Osteocyte (in vitro differentiated cells): Measurements from ENCODE around the gene PPP2R5E. TPM values are rescaled to one million over a fixed set of nuclear protein-coding genes. Genes with fewer than 3 reads are reported as not detected.
A peak's percentile ranks its signal among the peaks of the same experiment; 100 is the strongest.
"Not testable (repeated sequence)": the region's sequence is repeated elsewhere in the genome, so short reads cannot be mapped to it uniquely, and the experiment has no call there.

Source experiments
- DNase-seq: peaks from one replicate; pipeline ENCODE4 v3.0.0; 2021; ENCODE audit warnings: mixed read lengths; ENCODE audit not compliant: unreplicated experiment; ENCODE audit errors: extremely low spot score
- H3K27ac Mint-ChIP-seq: one replicate; pipeline ENCODE4 v1.8.0; 2021; ENCODE audit warnings: mild to moderate bottlenecking, mixed read lengths; ENCODE audit not compliant: unreplicated experiment
- H3K27me3 Mint-ChIP-seq: one replicate; pipeline ENCODE4 v1.8.0; 2021; ENCODE audit warnings: mixed read lengths; ENCODE audit not compliant: unreplicated experiment
- H3K36me3 Mint-ChIP-seq: one replicate; pipeline ENCODE4 v1.8.0; 2021; ENCODE audit warnings: mixed read lengths; ENCODE audit not compliant: unreplicated experiment
- H3K4me1 Mint-ChIP-seq: one replicate; pipeline ENCODE4 v1.8.0; 2021; ENCODE audit warnings: mixed read lengths; ENCODE audit not compliant: unreplicated experiment
- H3K4me3 Mint-ChIP-seq: one replicate; pipeline ENCODE4 v1.8.0; 2021; ENCODE audit warnings: mild to moderate bottlenecking, moderate library complexity, mixed read lengths; ENCODE audit not compliant: unreplicated experiment
- H3K9me3 Mint-ChIP-seq: one replicate; pipeline ENCODE4 v1.8.0; 2021; ENCODE audit warnings: mixed read lengths; ENCODE audit not compliant: unreplicated experiment
- total RNA-seq: library from RNA; stranded (reverse); gene quantifications from 2 replicates; pipeline ENCODE4 v1.2.1, GENCODE V29; 2021
- TF ChIP-seq, protein P1 (sequence below): fragments of 200-600 bp; sonication (generic); IDR thresholded peaks from 2 replicates; pipeline ENCODE4 v1.5.0; 2021; ENCODE audit warnings: antibody characterized with exemption, mild to moderate bottlenecking, moderate library complexity

The PPP2R5E gene
- total RNA-seq, 1 donor from 2014 or later, result 43.3 TPM

DNA sequence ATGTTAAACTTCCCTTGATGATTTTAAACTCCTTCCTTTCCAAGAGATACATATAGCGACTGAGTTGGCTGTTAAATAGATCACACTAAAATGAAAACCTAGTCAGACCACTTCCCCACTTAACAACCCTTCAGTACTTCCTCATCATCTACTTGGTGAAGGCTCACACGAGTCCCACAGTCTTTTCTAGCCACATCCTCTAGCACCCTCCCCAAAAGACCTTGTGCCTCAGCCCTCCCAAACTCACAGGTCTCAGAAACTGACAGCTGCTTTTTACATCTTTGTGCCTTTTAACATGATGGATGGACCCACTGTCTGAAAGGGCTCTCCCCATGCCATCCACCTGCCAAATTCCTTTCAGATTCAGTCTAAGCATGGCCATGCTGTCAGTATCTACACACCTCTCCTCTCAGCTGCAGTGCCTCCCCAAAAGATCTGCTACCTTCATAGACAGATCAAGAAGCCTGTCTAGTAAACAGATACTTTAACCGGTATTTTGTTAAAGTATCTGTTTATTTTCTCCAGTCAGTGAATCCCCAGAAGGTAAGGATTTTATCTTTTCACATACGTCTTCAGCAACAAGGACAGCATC, 159.3 kb downstream of the PPP2R5E start:
- no peak overlapping the region for H3K4me3 Mint-ChIP-seq
- H3K27ac Mint-ChIP-seq, result no peak overlapping the region
- no peaks in the 10 kb centered on the region for H3K27me3 Mint-ChIP-seq
- no peaks in the 10 kb centered on the region for H3K4me1 Mint-ChIP-seq
- peaks cover 31% of the 10 kb centered on the region for H3K36me3 Mint-ChIP-seq
- no peak for DNase-seq
- H3K9me3 Mint-ChIP-seq, result no peaks in the 10 kb centered on the region
- TF ChIP-seq, protein P1, sequence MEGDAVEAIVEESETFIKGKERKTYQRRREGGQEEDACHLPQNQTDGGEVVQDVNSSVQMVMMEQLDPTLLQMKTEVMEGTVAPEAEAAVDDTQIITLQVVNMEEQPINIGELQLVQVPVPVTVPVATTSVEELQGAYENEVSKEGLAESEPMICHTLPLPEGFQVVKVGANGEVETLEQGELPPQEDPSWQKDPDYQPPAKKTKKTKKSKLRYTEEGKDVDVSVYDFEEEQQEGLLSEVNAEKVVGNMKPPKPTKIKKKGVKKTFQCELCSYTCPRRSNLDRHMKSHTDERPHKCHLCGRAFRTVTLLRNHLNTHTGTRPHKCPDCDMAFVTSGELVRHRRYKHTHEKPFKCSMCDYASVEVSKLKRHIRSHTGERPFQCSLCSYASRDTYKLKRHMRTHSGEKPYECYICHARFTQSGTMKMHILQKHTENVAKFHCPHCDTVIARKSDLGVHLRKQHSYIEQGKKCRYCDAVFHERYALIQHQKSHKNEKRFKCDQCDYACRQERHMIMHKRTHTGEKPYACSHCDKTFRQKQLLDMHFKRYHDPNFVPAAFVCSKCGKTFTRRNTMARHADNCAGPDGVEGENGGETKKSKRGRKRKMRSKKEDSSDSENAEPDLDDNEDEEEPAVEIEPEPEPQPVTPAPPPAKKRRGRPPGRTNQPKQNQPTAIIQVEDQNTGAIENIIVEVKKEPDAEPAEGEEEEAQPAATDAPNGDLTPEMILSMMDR, result no peak

DNA sequence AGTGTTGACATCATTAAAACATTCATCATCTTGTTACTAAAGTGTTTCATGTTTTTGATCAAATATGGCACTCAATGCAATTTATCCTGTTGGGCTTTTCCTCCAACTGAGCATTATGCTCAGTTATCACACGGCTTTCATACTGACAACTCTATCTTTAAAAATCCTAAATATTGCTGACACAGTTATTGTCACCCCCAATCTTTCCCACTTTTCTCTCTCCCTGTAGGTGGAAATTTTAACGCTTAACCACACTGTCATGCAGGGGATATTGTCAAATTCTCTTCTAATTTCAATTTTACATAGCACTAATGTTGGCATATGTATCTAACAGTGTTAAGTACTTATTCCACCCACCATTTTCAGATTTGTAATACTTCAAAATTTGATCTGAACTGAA, 164.7 kb downstream of the PPP2R5E start:
- no peaks in the 10 kb centered on the region for H3K9me3 Mint-ChIP-seq
- peaks cover 26% of the 10 kb centered on the region for H3K36me3 Mint-ChIP-seq
- no peaks in the 10 kb centered on the region for H3K4me1 Mint-ChIP-seq
- TF ChIP-seq, protein P1, result no peak
- no peak overlapping the region for H3K27ac Mint-ChIP-seq
- no peak overlapping the region for H3K4me3 Mint-ChIP-seq
- DNase-seq, result no peak
- no peaks in the 10 kb centered on the region for H3K27me3 Mint-ChIP-seq

DNA sequence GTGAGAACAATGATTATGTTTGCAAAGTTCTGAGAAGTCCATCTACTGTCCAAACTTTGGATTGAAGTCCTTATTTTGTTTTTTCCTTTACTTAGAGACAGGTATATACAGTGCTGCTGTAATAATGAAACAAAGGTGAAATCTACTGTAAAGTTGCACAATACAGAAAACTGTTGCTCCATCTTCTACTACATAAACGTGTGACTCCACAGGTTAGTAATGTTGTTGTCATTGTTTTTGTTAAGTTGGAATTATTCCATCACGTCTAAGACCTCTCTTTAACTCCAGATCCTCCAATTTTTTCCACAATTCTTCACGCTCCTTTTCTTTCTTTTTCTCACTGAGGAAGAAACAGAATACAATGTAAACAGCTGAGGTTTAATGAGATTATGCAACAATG, 167.4 kb downstream of the PPP2R5E start:
- H3K27ac Mint-ChIP-seq, result no peak overlapping the region
- no peaks in the 10 kb centered on the region for H3K9me3 Mint-ChIP-seq
- TF ChIP-seq, protein P1, result no peak
- no peaks in the 10 kb centered on the region for H3K27me3 Mint-ChIP-seq
- no peak overlapping the region for H3K4me3 Mint-ChIP-seq
- H3K4me1 Mint-ChIP-seq, result peaks cover 3% of the 10 kb centered on the region
- H3K36me3 Mint-ChIP-seq, result peaks cover 31% of the 10 kb centered on the region
- no peak for DNase-seq

DNA sequence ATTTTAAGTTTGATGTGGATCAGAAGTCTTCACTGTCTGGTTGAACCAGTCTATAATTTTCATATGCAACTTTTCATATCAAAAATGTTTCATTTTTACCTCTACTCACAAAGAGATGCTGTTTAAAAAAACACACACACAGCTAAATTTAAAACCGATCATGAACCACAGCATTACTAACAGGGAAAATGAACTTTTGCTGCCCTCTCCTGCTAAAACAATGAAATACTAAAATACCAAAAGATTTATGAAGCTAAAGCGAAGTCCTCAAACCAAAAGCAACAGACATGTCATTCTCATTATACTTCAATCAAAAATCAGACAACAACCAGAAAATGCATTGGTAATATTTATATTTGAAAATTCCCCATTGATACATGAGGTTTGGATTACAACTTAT, 171.6 kb downstream of the PPP2R5E start:
- H3K4me1 Mint-ChIP-seq, H3K9me3 Mint-ChIP-seq, H3K27me3 Mint-ChIP-seq, H3K4me3 Mint-ChIP-seq, DNase-seq: not testable (repeated sequence)
- peak overlapping the region; percentile 35 for H3K27ac Mint-ChIP-seq
- H3K36me3 Mint-ChIP-seq, result peaks cover 32% of the 10 kb centered on the region
- TF ChIP-seq, protein P1, result peak; percentile 27

DNA sequence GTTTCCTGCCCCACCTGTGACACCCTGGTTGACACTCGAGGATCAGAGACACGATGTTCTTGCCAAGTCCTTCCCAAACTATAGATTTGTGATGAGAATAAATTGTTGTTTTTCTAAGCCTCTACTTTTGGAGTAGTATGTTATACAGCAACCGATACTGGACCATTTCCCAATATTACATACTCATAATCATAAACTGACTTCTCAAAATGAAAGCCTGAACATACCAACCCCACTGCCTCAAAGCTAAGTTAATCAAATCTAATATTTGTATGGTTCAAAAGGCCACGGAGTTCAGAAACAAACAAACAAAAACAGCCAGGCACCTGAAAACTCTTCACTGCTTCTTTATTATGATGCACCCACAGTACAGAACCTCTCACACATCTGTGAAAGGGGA, 172.1 kb downstream of the PPP2R5E start:
- Mint-ChIP-seq H3K27ac (no peak overlapping the region), H3K9me3 (peaks cover 10% of the 10 kb centered on the region)
- TF ChIP-seq, protein P1, result no peak

More for the DNA sequence above, 172.1 kb downstream of the PPP2R5E start:
- no peaks in the 10 kb centered on the region for H3K27me3 Mint-ChIP-seq
- H3K36me3 Mint-ChIP-seq, result peaks cover 32% of the 10 kb centered on the region
- H3K4me3 Mint-ChIP-seq, result no peak overlapping the region
- peaks cover 3% of the 10 kb centered on the region for H3K4me1 Mint-ChIP-seq
- DNase-seq, result no peak
